GM12865 (cell line): ENCODE data around the gene MTMR10.

Source experiments
- DNase-seq: peaks from one replicate; pipeline ENCODE4 v3.0.0; 2010; ENCODE audit warnings: low read depth
- H3K4me3 ChIP-seq: 2 replicates; pipeline ENCODE4 v1.5.1; 2011; ENCODE audit warnings: mild to moderate bottlenecking, low read depth, low read length, control low read depth
- CTCF ChIP-seq: IDR thresholded peaks from 2 replicates; pipeline ENCODE4 v1.5.1; 2011; ENCODE audit warnings: low read length, control low read depth, low read depth, inconsistent platforms; ENCODE audit not compliant: insufficient read depth; ENCODE audit errors: missing control alignments

MTMR10 gene

DNA sequence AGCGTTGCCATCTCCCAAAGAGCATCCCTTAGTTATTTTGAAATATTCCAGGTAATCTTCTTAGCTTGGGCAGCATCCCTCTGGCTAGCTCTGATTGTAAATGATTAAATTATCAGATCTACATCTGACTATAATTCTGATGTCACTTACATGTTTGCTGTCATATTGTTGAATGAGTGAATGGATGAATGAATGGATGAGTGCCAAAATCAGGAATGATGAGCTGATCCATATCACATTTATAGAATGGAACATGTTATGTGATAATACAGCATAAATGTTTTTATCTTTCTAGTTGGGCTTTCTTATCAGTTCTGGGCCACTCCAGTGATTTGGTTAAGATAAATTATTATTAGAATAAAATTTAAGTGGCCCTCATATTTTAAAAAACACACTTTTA is 73.8 kb downstream of the MTMR10 start:
- DNase-seq, result no peak
- no peak for TF ChIP-seq CTCF
- H3K4me3 ChIP-seq, result no peak overlapping the region

GRCh38 chr15:30917013-30917412 is 74.4 kb downstream of the MTMR10 start:
- no peak overlapping the region for H3K4me3 ChIP-seq
- DNase-seq, result no peak
- TF ChIP-seq CTCF, result no peak

DNA sequence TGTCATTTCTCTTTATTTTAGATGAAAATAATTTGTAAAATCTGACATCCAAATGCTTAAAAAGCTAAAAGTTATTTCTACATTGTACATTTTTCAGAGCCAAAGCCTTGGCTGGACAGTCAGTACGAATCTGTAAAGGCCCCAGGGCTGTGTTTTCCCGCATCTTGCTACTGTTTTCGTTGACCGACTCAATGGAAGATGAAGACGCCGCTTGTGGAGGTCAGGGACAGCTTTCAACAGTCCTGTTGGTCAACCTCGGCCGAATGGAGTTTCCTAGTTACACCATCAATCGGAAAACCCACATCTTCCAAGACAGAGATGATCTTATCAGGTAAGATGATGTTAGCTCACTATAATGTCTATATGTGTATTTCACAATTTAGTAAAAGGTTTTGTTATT is 77.7 kb downstream of the MTMR10 start:
- no peak for TF ChIP-seq CTCF
- DNase-seq, result no peak
- H3K4me3 ChIP-seq, result no peak overlapping the region

DNA sequence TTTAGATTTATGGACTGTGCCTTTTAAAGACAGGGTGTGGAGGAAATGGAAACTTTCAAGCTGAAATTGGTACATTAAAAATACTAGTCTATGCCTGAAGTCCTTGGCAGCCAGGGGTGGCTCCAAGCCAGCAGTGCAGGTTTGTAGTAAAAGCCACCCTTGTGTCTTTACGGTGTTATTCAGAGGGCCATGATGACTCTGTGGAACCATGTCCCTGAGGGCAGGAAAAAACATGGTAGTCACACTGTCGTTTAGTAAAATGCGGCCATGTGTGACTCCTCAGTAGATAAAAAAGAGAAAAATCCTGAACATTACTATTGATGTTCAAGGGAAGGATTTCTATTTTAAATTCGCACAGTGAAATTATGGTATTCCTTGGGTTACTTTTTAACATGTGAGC is 85.1 kb downstream of the MTMR10 start:
- no peak for TF ChIP-seq CTCF
- no peak for DNase-seq
- no peak overlapping the region for H3K4me3 ChIP-seq

DNA sequence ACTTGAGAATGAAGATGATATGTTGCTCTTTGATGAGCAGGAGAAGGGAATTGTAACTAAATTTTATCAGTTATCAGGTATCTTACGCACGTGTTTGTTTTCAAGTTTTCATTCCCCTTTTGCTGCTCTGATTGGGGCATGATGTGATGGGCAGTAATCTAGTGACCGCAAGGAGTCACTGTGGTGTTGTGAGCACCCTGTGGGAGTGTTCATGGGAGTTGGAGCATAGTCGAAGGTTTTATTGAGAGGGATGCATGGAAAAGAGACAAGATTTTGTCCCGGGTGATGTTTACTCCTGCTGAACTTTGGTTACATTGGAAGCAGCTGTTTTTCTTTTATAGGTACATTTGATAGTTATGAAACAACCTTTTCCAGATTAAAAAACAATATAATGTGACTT is 85.6 kb downstream of the MTMR10 start:
- no peak for TF ChIP-seq CTCF
- no peak for DNase-seq
- H3K4me3 ChIP-seq, result no peak overlapping the region

DNA sequence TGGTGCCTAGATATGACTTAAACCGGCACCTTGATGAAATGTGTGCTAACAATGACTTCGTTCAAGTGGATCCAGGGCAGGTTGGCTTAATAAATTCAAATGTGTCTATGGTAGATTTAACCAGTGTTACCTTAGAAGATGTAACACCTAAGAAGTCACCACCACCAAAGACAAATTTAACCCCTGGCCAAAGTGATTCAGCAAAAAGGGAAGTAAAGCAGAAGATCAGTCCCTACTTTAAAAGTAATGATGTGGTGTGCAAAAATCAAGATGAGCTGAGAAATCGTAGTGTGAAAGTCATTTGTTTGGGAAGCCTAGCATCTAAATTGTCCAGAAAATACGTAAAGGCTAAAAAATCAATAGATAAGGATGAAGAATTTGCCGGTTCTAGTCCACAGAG is 86.6 kb downstream of the MTMR10 start:
- DNase-seq, result no peak
- no peak for TF ChIP-seq CTCF
- H3K4me3 ChIP-seq, result no peak overlapping the region

GRCh38 chr15:30903497-30904187 is 87.8 kb downstream of the MTMR10 start, which contains the start of gene FAN1:
Gene FAN1, plus strand, starts transcription at chr15:30903915. Its CDS starts 749 bp downstream, at chr15:30904664.
- H3K4me3 ChIP-seq, result peak within 1 kb of the TSS; percentile 85
- no peak for TF ChIP-seq CTCF
- DNase-seq, result peak; percentile 92
